Neuron (in vitro differentiated cells): Measurements from ENCODE around the gene SNRPF.
"Not testable (repeated sequence)": the region's sequence is repeated elsewhere in the genome, so short reads cannot be mapped to it uniquely, and the experiment has no call there.

ENCODE experiments used
- H2AFZ ChIP-seq: one replicate; pipeline ENCODE4 v1.6.1; 2013; ENCODE audit warnings: low read depth, mild to moderate bottlenecking, inconsistent platforms, low read length, moderate library complexity
- H3K27me3 ChIP-seq: one replicate; pipeline ENCODE4 v1.6.1; 2013; ENCODE audit warnings: low read length; ENCODE audit not compliant: insufficient read depth
- H3K36me3 ChIP-seq: one replicate; pipeline ENCODE4 v1.6.1; 2013; ENCODE audit warnings: low read length; ENCODE audit not compliant: insufficient read depth
- H3K4me1 ChIP-seq: one replicate; pipeline ENCODE4 v1.6.1; 2013; ENCODE audit warnings: low read length; ENCODE audit not compliant: insufficient read depth
- H3K4me3 ChIP-seq: 2 replicates; pipeline ENCODE4 v1.5.1; 2013; ENCODE audit warnings: mild to moderate bottlenecking, low read length, moderate library complexity
- H3K9me3 ChIP-seq: one replicate; pipeline ENCODE4 v1.6.1; 2013; ENCODE audit warnings: low read length

SNRPF gene

GRCh38 chr12:95837240-95838038 lies 21.3 kb upstream of the SNRPF start:
- H3K4me3 ChIP-seq = no peak overlapping the region
- peaks cover 6% of the 10 kb centered on the region for H3K27me3 ChIP-seq
- H3K36me3 ChIP-seq = no peaks in the 10 kb centered on the region
- no peaks in the 10 kb centered on the region for H3K9me3 ChIP-seq
- H3K4me1 ChIP-seq = no peaks in the 10 kb centered on the region
- H2AFZ ChIP-seq = no peak overlapping the region

GRCh38 chr12:95838125-95838524 lies 20.6 kb upstream of the SNRPF start:
- H3K36me3 ChIP-seq = no peaks in the 10 kb centered on the region
- H3K27me3 ChIP-seq = peaks cover 6% of the 10 kb centered on the region
- no peaks in the 10 kb centered on the region for H3K9me3 ChIP-seq
- H2AFZ ChIP-seq = no peak overlapping the region
- H3K4me3 ChIP-seq = no peak overlapping the region
- H3K4me1 ChIP-seq = no peaks in the 10 kb centered on the region

DNA sequence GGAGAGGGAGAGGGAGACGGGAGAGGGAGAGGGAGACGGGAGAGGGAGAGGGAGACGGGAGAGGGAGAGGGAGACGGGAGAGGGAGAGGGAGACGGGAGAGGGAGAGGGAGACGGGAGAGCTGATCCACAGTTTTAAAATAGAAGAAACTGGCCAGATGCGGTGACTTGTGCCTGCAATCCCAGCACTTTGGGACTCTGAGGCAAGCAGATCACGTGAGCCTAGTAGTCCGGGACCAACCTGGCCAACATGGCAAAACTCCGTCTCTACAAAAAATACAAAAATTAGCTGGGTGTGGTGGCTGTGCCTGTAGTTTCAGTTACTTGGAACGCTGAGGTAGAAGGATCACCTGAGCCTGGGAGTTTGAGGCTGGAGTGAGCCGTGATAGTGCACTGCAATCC lies 16.3 kb upstream of the SNRPF start:
- not testable (repeated sequence) for H2AFZ ChIP-seq, H3K27me3 ChIP-seq, H3K9me3 ChIP-seq, H3K36me3 ChIP-seq, H3K4me3 ChIP-seq, H3K4me1 ChIP-seq

DNA sequence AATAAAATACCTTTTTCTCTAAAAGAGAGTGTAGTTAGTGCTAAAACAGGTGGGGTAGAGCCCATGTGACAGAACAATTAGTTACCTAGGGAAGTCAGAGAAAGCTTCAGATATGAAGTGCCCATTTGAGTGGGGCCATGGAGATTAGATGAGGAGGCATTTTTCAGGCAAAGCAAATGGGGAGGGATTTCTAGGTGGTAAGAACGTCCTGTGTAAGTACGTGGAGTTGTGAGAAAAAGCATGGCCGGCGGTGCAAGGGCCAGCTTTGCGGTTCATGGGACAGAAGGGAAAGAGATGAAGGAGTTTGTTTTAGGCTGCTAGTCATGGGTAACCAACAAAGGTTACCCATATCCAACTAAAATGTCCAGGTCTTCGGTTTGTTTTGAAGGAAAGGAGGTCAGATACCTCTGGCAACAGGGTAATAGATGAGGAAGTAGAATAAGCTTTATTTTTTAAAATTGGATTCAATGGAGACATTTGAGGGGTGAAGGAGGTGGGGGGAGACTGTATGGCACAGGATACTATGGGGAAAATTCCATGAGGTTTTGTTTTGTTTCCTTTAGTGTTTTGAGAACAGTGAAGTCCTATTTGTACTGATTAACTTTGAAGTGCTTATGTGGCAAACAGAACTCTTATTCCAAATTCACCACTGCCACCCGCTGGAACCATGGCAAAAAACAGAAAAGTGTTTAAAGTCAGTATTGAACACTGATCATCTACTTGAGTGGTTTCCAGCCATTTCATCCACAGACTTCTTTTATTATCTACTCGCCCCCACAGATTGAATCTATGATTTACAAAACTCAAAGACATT lies 10.0 kb upstream of the SNRPF start:
- no peaks in the 10 kb centered on the region for H3K4me1 ChIP-seq
- no peak overlapping the region for H3K4me3 ChIP-seq
- H3K9me3 ChIP-seq = no peaks in the 10 kb centered on the region
- no peaks in the 10 kb centered on the region for H3K27me3 ChIP-seq
- H2AFZ ChIP-seq = no peak overlapping the region
- H3K36me3 ChIP-seq = no peaks in the 10 kb centered on the region

DNA sequence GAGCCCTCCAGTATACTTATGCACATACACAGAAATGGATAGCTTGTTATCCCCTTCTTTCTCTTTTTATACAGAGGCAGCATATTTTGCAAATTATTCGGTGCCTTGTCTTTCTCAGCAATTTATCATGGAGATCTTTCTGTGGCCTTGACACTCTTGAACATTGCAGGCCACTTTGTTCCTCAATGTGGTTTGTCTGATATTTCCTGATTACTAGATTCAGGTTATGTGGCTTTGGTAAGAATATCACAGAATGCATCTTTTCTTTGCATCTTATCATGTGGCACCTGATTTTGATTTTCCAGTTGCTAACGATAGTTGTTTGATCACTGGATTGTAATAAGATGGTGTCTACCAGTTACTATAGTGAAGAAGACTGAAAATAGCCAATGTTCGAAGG lies 7.1 kb upstream of the SNRPF start:
- Histone ChIP-seq H3K9me3 (no peaks in the 10 kb centered on the region), H3K4me1 (no peaks in the 10 kb centered on the region), H3K4me3 (no peak overlapping the region), H2AFZ (no peak overlapping the region), H3K36me3 (no peaks in the 10 kb centered on the region), H3K27me3 (no peaks in the 10 kb centered on the region)

DNA sequence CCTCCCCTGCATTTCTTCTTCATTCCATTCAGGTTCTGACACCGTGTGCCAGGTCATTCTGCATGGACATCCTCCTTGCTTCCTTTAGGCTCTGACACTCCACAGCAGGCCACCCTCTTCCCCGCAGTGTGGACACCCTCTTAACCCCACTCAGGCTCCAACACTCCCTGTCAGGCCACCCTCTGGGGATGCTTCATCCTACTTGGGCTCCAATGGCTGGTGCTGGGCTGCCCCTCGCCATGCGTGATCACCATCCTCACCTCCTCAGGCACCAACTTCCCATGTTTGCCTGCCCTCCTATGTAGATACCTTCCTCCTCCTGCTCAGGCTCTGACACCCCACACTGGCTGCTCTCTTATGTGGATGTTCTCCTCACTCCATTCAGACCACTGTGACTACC lies 6.6 kb upstream of the SNRPF start:
- no peaks in the 10 kb centered on the region for H3K9me3 ChIP-seq

GRCh38 chr12:95857156-95857555 lies 1.6 kb upstream of the SNRPF start:
- H3K4me1 ChIP-seq = peaks cover 11% of the 10 kb centered on the region
- H2AFZ ChIP-seq = peak overlapping the region; percentile 100
- H3K4me3 ChIP-seq = no peak overlapping the region
- peaks cover 13% of the 10 kb centered on the region for H3K36me3 ChIP-seq
- H3K9me3 ChIP-seq = peaks cover 5% of the 10 kb centered on the region
- no peaks in the 10 kb centered on the region for H3K27me3 ChIP-seq

More for the DNA sequence above, 6.6 kb upstream of the SNRPF start:
- no peaks in the 10 kb centered on the region for H3K36me3 ChIP-seq
- no peaks in the 10 kb centered on the region for H3K4me1 ChIP-seq
- H2AFZ ChIP-seq = no peak overlapping the region
- no peak overlapping the region for H3K4me3 ChIP-seq
- H3K27me3 ChIP-seq = no peaks in the 10 kb centered on the region

DNA sequence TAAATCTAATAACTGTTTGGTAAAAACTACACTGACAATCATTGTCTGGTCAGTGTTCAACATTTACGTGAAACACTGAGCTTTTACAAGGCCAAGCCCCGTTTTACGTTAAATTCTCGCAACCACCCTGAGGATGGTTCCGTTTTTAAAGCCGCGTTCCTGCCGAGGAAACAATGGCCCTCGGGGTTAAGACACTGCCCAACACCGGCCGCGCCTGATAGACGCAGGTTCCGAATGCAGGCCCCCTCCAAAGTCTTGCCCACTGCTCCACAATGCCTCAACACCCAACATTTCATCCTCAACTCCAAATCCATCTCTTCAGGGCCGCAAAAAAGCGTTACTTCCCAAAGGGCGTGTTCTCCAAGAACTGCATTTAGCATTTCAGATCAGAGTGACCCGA lies 953 bp upstream of the SNRPF start:
- Histone ChIP-seq H3K4me1 (peaks cover 11% of the 10 kb centered on the region), H3K36me3 (peaks cover 20% of the 10 kb centered on the region), H3K4me3 (peak overlapping the region; percentile 72), H3K9me3 (peaks cover 9% of the 10 kb centered on the region), H2AFZ (peak overlapping the region; percentile 100), H3K27me3 (no peaks in the 10 kb centered on the region)

- H3K27me3 ChIP-seq = no peaks in the 10 kb centered on the region
- H3K36me3 ChIP-seq = peaks cover 35% of the 10 kb centered on the region
- H2AFZ ChIP-seq = peak overlapping the region; percentile 100
- peak overlapping the region; percentile 72 for H3K4me3 ChIP-seq
- H3K9me3 ChIP-seq = peaks cover 11% of the 10 kb centered on the region
- peaks cover 11% of the 10 kb centered on the region for H3K4me1 ChIP-seq
Measured at GRCh38 chr12:95859344-95859816, 628 bp downstream of the SNRPF start.

GRCh38 chr12:95859947-95860850 lies 1.4 kb downstream of the SNRPF start:
- Histone ChIP-seq H3K9me3 (peaks cover 11% of the 10 kb centered on the region), H3K4me3 (peak overlapping the region; percentile 72), H3K36me3 (peaks cover 40% of the 10 kb centered on the region), H3K27me3 (no peaks in the 10 kb centered on the region), H2AFZ (no peak overlapping the region), H3K4me1 (peaks cover 11% of the 10 kb centered on the region)

DNA sequence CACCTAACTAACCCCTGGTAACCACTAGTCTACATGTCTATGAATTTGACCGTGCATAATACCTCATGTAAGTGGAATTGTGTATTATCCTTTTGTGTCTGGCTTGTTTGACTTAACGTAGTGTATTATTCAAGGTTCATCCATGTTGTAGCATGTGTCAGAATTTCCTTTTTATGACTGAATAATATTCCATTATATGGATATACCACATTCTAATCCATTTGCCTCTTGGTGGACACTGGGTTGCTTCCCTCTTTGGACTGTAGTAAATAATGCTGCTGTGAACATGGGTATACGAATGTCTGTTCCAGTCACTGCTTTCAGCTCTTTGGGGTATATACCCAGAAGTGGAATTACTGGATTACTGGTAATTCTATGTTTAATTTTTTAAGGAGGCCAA lies 3.3 kb downstream of the SNRPF start:
- Histone ChIP-seq H3K4me1 (peaks cover 11% of the 10 kb centered on the region), H3K4me3 (no peak overlapping the region), H3K27me3 (no peaks in the 10 kb centered on the region), H2AFZ (no peak overlapping the region), H3K36me3 (peaks cover 55% of the 10 kb centered on the region), H3K9me3 (peaks cover 11% of the 10 kb centered on the region)

DNA sequence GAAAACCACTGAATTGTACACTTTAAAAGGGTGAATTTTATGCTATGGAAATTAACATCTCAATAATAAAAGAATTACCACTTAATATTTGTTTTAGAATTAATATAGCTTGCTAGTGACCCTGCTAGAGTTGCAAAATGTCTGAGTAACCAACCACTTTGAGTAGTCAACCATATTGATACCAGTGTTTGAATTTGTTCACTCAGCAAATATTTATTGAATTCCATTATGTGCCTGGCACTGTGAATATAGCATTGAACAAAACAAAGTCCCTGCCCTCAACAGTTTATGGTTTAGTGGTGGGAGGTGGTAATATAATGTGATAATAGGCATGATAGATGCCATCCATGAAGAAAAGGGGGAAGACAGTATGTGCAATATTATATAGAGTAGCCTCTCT lies 4.6 kb downstream of the SNRPF start:
- no peaks in the 10 kb centered on the region for H3K27me3 ChIP-seq
- H3K4me1 ChIP-seq = peaks cover 4% of the 10 kb centered on the region
- peaks cover 11% of the 10 kb centered on the region for H3K9me3 ChIP-seq
- peaks cover 65% of the 10 kb centered on the region for H3K36me3 ChIP-seq
- no peak overlapping the region for H2AFZ ChIP-seq
- no peak overlapping the region for H3K4me3 ChIP-seq
